Measurements from ENCODE around the gene MSL1. TPM values are rescaled to one million over a fixed set of nuclear protein-coding genes. Genes with fewer than 3 reads are reported as not detected.

The MSL1 gene
- total and polyA plus RNA-seq, 10 donors = 52.6 to 154 (median 120) TPM

- Histone ChIP-seq H3K27me3 (replicated peaks in 1 of 7) (no peaks in the 10 kb centered on the region), H3K27ac (peak overlapping the region; percentile 81 to 94 (median 90)), H3K4me1 (peaks cover 46 to 100% (median 84%) of the 10 kb centered on the region in 6 donors), H3K9me3 (no peaks in the 10 kb centered on the region), H3K4me3 (peak overlapping the region in 3 of 8 donors; percentile 79 to 94 (median 80)), H3K36me3 (peaks cover 0 to 10% (median 0%) of the 10 kb centered on the region in 6 donors)
- WGBS, 5 donors = 71 to 85% (median 74%) methylated on average over 16 of the region's 16 CpGs
- intact Hi-C loops (cut with DNase I; ENCODE audit: low total_unique reads) = no loop called here
- TF ChIP-seq CTCF (IDR thresholded peaks at IDR 0.05 in 8 of 11, conservative IDR thresholded peaks at IDR 0.05 in 3 of 11) = no peak
- DNase-seq = no peak
Observed at GRCh38 chr17:40101367-40102210, 20.2 kb upstream of the MSL1 start.

GRCh38 chr17:40103071-40103661 lies 18.6 kb upstream of the MSL1 start:
- H3K27me3 ChIP-seq (replicated peaks in 1 of 7) = no peaks in the 10 kb centered on the region
- no peak overlapping the region for H3K4me3 ChIP-seq
- H3K36me3 ChIP-seq = no peaks in the 10 kb centered on the region
- peak overlapping the region in 6 of 8 donors; percentile 9 to 91 (median 45) for H3K27ac ChIP-seq
- DNase-seq = no peak
- H3K9me3 ChIP-seq = no peaks in the 10 kb centered on the region
- peaks cover 46 to 100% (median 84%) of the 10 kb centered on the region in 6 donors for H3K4me1 ChIP-seq
- intact Hi-C loops (cut with DNase I; ENCODE audit: low total_unique reads) = no loop called here
- WGBS, 5 donors = 71 to 92% (median 82%) methylated on average over 3 of the region's 3 CpGs
- no peak for TF ChIP-seq POLR2A (IDR thresholded peaks at IDR 0.05)
- TF ChIP-seq POLR2AphosphoS5 (IDR thresholded peaks at IDR 0.05) = no peak
- TF ChIP-seq CTCF (IDR thresholded peaks at IDR 0.05 in 8 of 11, conservative IDR thresholded peaks at IDR 0.05 in 3 of 11) = no peak

GRCh38 chr17:40103688-40104087 lies 18.1 kb upstream of the MSL1 start:
- no peak for TF ChIP-seq POLR2AphosphoS5 (IDR thresholded peaks at IDR 0.05)
- TF ChIP-seq POLR2A (IDR thresholded peaks at IDR 0.05) = no peak
- TF ChIP-seq CTCF (IDR thresholded peaks at IDR 0.05 in 8 of 11, conservative IDR thresholded peaks at IDR 0.05 in 3 of 11) = no peak
- H3K4me3 ChIP-seq = no peak overlapping the region
- no peaks in the 10 kb centered on the region for H3K9me3 ChIP-seq
- intact Hi-C loops (cut with DNase I; ENCODE audit: low total_unique reads) = no loop called here
- DNase-seq = no peak
- H3K27me3 ChIP-seq (replicated peaks in 1 of 7) = no peaks in the 10 kb centered on the region
- H3K27ac ChIP-seq = peak overlapping the region in 6 of 8 donors; percentile 9 to 91 (median 45)
- WGBS, 5 donors = 14 to 40% (median 40%) methylated on average over 2 of the region's 2 CpGs
- no peaks in the 10 kb centered on the region for H3K36me3 ChIP-seq
- peaks cover 46 to 100% (median 84%) of the 10 kb centered on the region in 6 donors for H3K4me1 ChIP-seq
